ENCODE data around the gene R3HDM1.

DNA sequence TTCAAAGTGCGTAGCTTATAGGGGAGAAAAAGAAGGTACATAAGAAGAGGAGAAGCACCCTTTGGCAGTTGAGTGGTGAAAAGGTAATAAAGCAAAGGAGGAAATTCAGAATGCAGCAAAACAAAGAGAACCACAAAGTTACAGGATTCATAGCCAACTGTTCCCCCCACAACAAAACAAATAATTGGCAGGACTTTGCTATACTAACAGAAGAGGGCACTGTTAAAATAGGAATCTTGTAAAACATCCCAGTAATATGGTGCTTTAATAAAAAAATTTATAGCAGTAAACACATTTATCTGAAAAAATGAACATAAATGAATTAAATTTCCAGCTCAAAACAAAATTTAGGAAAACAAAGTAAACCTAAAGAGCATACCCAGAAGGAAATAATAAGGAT is 42.3 kb downstream of the R3HDM1 start:
- TF ChIP-seq, protein P1, sequence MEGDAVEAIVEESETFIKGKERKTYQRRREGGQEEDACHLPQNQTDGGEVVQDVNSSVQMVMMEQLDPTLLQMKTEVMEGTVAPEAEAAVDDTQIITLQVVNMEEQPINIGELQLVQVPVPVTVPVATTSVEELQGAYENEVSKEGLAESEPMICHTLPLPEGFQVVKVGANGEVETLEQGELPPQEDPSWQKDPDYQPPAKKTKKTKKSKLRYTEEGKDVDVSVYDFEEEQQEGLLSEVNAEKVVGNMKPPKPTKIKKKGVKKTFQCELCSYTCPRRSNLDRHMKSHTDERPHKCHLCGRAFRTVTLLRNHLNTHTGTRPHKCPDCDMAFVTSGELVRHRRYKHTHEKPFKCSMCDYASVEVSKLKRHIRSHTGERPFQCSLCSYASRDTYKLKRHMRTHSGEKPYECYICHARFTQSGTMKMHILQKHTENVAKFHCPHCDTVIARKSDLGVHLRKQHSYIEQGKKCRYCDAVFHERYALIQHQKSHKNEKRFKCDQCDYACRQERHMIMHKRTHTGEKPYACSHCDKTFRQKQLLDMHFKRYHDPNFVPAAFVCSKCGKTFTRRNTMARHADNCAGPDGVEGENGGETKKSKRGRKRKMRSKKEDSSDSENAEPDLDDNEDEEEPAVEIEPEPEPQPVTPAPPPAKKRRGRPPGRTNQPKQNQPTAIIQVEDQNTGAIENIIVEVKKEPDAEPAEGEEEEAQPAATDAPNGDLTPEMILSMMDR (IDR thresholded peaks at IDR 0.05), result no peak; the same call in 1 of the 2 replicates
- TF ChIP-seq, protein P2, sequence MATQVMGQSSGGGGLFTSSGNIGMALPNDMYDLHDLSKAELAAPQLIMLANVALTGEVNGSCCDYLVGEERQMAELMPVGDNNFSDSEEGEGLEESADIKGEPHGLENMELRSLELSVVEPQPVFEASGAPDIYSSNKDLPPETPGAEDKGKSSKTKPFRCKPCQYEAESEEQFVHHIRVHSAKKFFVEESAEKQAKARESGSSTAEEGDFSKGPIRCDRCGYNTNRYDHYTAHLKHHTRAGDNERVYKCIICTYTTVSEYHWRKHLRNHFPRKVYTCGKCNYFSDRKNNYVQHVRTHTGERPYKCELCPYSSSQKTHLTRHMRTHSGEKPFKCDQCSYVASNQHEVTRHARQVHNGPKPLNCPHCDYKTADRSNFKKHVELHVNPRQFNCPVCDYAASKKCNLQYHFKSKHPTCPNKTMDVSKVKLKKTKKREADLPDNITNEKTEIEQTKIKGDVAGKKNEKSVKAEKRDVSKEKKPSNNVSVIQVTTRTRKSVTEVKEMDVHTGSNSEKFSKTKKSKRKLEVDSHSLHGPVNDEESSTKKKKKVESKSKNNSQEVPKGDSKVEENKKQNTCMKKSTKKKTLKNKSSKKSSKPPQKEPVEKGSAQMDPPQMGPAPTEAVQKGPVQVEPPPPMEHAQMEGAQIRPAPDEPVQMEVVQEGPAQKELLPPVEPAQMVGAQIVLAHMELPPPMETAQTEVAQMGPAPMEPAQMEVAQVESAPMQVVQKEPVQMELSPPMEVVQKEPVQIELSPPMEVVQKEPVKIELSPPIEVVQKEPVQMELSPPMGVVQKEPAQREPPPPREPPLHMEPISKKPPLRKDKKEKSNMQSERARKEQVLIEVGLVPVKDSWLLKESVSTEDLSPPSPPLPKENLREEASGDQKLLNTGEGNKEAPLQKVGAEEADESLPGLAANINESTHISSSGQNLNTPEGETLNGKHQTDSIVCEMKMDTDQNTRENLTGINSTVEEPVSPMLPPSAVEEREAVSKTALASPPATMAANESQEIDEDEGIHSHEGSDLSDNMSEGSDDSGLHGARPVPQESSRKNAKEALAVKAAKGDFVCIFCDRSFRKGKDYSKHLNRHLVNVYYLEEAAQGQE (IDR thresholded peaks at IDR 0.05; ENCODE audit: insufficient read depth in 1 of 2, low read depth in 2 of 2, low read length in 1 of 2), result no peak
- no peak for TF ChIP-seq POLR2AphosphoS5 (IDR thresholded peaks at IDR 0.05; ENCODE audit: low read depth, low read length)

All from Panc1 (cell line).